Psoas muscle (tissue), 8 donors: ENCODE results near the gene MDFIC. TPM values are rescaled to one million over a fixed set of nuclear protein-coding genes. Genes with fewer than 3 reads are reported as not detected.

ENCODE experiments used
- ATAC-seq, 4 donors: fragments of 200-7000 bp; cut with Tn5 transposase; one replicate each; pipeline ENCODE4 v1.9.1; 2020; ENCODE audit warnings: moderate library complexity in 3 of 4, mild to moderate bottlenecking in 2 of 4
- DNase-seq, 2 donors: peaks; one replicate each; pipeline ENCODE4 v3.0.0-alpha.2; 2020
- H3K27ac ChIP-seq: fragments of 200-600 bp; one replicate; pipeline ENCODE4 v1.8.0; 2022
- H3K27me3 ChIP-seq, 3 donors: fragments of 200-600 bp in 1 of 3; one replicate each; pipeline versions ENCODE4 v1.6.1 to v1.8.0; 2013 to 2022; ENCODE audit warnings: low read length in 2 of 3, mild to moderate bottlenecking in 2 of 3, moderate library complexity in 1 of 3; ENCODE audit not compliant: insufficient read depth in 3 of 3
- H3K36me3 ChIP-seq, 2 donors: fragments of 200-600 bp in 1 of 2; one replicate each; pipeline versions ENCODE4 v1.6.1 to v1.8.0; 2013 to 2022; ENCODE audit warnings: low read depth in 1 of 2, mild to moderate bottlenecking in 1 of 2, moderate library complexity in 1 of 2; ENCODE audit not compliant: insufficient read depth in 1 of 2
- H3K4me1 ChIP-seq: fragments of 200-600 bp; one replicate; pipeline ENCODE4 v1.8.0; 2022
- H3K4me3 ChIP-seq: fragments of 200-600 bp; one replicate; pipeline ENCODE4 v1.8.0; 2022; ENCODE audit warnings: mild to moderate bottlenecking
- H3K9me3 ChIP-seq: fragments of 200-600 bp; one replicate; pipeline ENCODE4 v1.8.0; 2022
- WGBS, 3 donors: extraction: QIAGEN DNeasy Blood & Tissue Kit; methylation state at CpG; one replicate each; pipeline versions ENCODE4 v1.1.6 to v1.1.7; 2013; 5-methylcytosine and 5-hydroxymethylcytosine counted together
- intact Hi-C, 2 donors: fragments of 100-400 bp; cut with DNase I; formaldehyde crosslinking; loops; one replicate each; pipeline versions ENCODE4 v1.11.0 to v1.14.2; 2022
- polyA plus RNA-seq, 3 donors: library from polyadenylated mRNA; stranded (reverse); fragments of 200-250 nt; gene quantifications; one replicate each; pipeline ENCODE4 v1.2.3, GENCODE V29; 2013
- total RNA-seq, 4 donors: library from RNA; stranded (reverse); fragmentation: NEBNext Ultra II Directional in 2 of 4; extraction: Animal tissue kit (Norgen Biotek cat#: 25700) in 2 of 4; gene quantifications; one replicate each; pipeline versions ENCODE4 v1.2.1 to v1.2.4, GENCODE V29; 2021 to 2023
- TF ChIP-seq, protein P1 (sequence below): fragments of 200-600 bp; IDR thresholded peaks from one replicate; pipeline ENCODE4 v1.8.0; 2022; ENCODE audit warnings: antibody characterized with exemption
- donor health status: healthy with polysubstance abuse.
- donor health status: DM: no; HTN: no; CAD: no; lungs with moderate emphysema.
- donor health status: Bipolar disorder and iron deficiency.
- donor health status: healthy.
- donor health status: DM: yes; HTN: yes; CAD: no.
- donor health status: DM: no; HTN: no; CAD: no.
- donor health status: DM: no; HTN: no; CAD: no.
- donor health status: DM: yes; HTN: yes; CAD: no.

MDFIC gene
- total and polyA plus RNA-seq, 7 donors = 2.7 to 14.6 (median 7.1) TPM

- no peak for ATAC-seq
- TF ChIP-seq, protein P1, sequence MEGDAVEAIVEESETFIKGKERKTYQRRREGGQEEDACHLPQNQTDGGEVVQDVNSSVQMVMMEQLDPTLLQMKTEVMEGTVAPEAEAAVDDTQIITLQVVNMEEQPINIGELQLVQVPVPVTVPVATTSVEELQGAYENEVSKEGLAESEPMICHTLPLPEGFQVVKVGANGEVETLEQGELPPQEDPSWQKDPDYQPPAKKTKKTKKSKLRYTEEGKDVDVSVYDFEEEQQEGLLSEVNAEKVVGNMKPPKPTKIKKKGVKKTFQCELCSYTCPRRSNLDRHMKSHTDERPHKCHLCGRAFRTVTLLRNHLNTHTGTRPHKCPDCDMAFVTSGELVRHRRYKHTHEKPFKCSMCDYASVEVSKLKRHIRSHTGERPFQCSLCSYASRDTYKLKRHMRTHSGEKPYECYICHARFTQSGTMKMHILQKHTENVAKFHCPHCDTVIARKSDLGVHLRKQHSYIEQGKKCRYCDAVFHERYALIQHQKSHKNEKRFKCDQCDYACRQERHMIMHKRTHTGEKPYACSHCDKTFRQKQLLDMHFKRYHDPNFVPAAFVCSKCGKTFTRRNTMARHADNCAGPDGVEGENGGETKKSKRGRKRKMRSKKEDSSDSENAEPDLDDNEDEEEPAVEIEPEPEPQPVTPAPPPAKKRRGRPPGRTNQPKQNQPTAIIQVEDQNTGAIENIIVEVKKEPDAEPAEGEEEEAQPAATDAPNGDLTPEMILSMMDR = no peak
Observed at GRCh38 chr7:115005251-115005650, 83.4 kb downstream of the MDFIC start.

DNA sequence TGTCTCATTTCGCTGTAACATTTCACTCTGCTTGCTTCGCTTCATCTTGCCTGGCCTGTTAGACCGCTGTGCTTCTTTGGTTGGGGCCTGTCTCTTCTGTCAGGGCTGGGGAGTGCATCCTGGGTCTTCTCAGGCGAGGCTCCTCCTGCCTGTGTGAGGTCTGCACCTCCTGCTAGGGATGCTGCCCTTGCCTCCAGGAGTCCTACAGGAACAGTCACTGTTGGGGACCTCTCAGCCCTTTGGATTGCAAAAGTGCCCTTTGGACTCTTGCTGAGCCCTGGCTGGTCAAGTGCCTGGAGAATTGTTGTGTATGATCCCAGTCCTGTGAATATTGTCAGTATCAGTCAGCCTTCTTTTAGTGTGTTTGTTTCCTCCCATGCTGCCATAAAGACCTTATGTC is 84.1 kb downstream of the MDFIC start:
- H3K27ac ChIP-seq = no peak overlapping the region
- H3K9me3 ChIP-seq = no peaks in the 10 kb centered on the region
- H3K36me3 ChIP-seq = no peaks in the 10 kb centered on the region
- H3K27me3 ChIP-seq = no peaks in the 10 kb centered on the region
- DNase-seq (no peak), ATAC-seq (no peak)
- TF ChIP-seq, protein P1 = no peak
- WGBS, 3 donors = 70 to 91% (median 73%) methylated on average over 4 of the region's 4 CpGs
- peaks cover 29% of the 10 kb centered on the region for H3K4me1 ChIP-seq
- no peak overlapping the region for H3K4me3 ChIP-seq
- intact Hi-C loops = no loop called here

More at GRCh38 chr7:115005251-115005650, 83.4 kb downstream of the MDFIC start:
- Histone ChIP-seq H3K4me1 (peaks cover 29% of the 10 kb centered on the region), H3K27me3 (no peaks in the 10 kb centered on the region), H3K4me3 (no peak overlapping the region), H3K36me3 (no peaks in the 10 kb centered on the region), H3K27ac (no peak overlapping the region), H3K9me3 (no peaks in the 10 kb centered on the region)
- intact Hi-C loops = no loop called here
- no peak for DNase-seq
- 49 to 76% (median 51%) methylated on average over 2 of the region's 2 CpGs for WGBS, 3 donors

DNA sequence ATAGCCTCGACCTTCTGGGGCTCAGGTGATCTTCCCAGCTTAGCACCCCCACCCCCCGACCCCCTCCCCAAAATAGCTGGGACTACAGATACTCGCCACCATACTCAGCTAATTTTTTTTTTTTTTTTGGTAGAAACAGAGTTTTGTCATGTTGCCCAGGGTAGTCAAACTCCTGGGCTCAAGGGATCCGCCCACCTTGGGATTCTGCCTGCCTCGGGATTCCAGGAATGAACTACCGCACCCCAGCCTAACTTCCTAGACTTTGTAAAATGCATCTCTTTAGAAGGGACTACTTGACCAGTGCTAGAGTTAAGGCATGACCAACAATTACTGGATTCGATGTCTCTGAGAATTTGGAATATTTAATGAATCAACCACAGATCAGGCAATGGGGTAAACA is 85.9 kb downstream of the MDFIC start:
- TF ChIP-seq, protein P1 = no peak
- Histone ChIP-seq H3K4me1 (peaks cover 29% of the 10 kb centered on the region), H3K4me3 (no peak overlapping the region), H3K27ac (no peak overlapping the region), H3K27me3 (no peaks in the 10 kb centered on the region), H3K36me3 (no peaks in the 10 kb centered on the region), H3K9me3 (no peaks in the 10 kb centered on the region)
- no peak for DNase-seq
- intact Hi-C loops = no loop called here
- ATAC-seq = no peak
- WGBS, 3 donors = 72 to 82% (median 72%) methylated on average over 7 of the region's 7 CpGs

DNA sequence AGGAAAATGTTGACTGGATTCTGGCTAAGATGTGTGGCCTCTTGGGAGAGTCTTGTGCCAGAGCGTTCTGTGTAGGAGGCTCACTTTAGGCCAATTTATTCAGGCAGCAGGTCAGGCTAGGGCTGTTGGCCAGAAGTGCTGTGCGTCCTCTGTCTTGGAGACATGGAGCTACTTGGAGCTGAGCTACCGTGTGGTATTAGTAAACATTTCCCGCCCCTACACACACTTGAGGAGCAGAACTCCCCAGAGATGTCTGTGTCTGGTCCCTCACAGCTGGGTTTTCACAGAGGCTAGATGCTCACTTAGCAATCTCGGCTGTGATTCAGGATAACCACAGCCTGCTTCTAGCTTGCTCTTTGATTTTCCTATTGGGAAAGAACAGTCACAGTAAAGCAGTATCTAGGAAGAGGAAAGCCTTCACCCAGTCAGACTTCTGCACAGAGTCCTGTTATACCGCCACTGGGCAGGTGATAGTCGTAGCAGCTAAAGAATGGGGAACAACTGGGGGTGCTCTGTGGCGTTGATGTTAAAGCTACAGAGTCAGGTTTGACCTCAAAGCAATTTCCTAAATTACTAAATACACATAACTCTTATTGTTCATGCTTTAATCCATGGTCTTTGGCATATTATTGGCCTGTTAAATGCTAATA is 86.7 kb downstream of the MDFIC start:
- Histone ChIP-seq H3K9me3 (no peaks in the 10 kb centered on the region), H3K27ac (no peak overlapping the region), H3K27me3 (no peaks in the 10 kb centered on the region), H3K36me3 (no peaks in the 10 kb centered on the region), H3K4me3 (no peak overlapping the region), H3K4me1 (peaks cover 29% of the 10 kb centered on the region)
- DNase-seq (peak; percentile 80 to 86), ATAC-seq (peak; percentile 53 to 84 (median 82))
- TF ChIP-seq, protein P1 = no peak
- intact Hi-C loops = no loop called here
- 31 to 45% (median 41%) methylated on average over 8 of the region's 8 CpGs for WGBS, 3 donors

- no peaks in the 10 kb centered on the region for H3K9me3 ChIP-seq
- no peaks in the 10 kb centered on the region for H3K27me3 ChIP-seq
- no peaks in the 10 kb centered on the region for H3K36me3 ChIP-seq
- DNase-seq (no peak), ATAC-seq (no peak)
- TF ChIP-seq, protein P1 = no peak
- H3K27ac ChIP-seq = peak overlapping the region; percentile 34
- intact Hi-C loops = no loop called here
- no peak overlapping the region for H3K4me3 ChIP-seq
- WGBS, 3 donors = 21 to 37% (median 28%) methylated on average over 3 of the region's 3 CpGs
- H3K4me1 ChIP-seq = peaks cover 29% of the 10 kb centered on the region
Observed at GRCh38 chr7:115009139-115009538, 87.2 kb downstream of the MDFIC start.
